ENCODE results near the gene MTFMT.

DNA sequence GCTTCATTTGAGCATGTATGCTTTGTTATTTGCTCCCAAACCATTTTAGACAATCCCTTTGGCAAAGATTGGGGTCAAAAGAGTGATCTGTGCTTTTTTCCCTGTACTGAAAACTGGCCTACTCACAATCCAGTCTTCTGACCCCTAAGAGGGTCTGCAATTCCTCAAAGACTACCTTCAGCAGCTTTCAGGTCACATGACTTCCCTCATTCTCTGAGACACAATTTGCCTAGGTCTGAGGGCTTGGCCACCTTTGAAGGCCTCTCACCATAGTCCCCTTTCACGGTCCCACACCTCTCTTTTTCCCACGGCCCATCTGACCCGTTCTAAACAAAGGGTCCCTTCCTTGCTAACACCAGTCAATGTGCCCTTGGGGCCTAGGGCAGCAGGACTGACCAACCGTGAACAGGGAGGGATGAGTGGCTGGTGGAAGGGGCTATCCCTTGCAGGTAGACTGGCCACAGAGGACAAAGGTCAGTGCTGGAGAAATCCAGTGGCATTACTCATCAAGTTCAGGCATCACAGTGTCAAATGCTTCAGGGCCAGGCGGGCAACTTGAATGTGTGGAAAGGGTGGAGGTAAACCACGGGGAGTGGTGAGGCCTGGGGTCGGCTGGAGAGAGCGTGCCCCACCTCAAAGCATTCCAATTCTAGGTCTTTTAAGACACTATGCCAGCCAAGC lies 27.6 kb upstream of the MTFMT start:
- TF ChIP-seq, protein P1, sequence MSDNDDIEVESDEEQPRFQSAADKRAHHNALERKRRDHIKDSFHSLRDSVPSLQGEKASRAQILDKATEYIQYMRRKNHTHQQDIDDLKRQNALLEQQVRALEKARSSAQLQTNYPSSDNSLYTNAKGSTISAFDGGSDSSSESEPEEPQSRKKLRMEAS (IDR thresholded peaks at IDR 0.05) = peak; percentile 35; the same call in 1 of the 2 replicates
- no peak for TF ChIP-seq RAD21 (IDR thresholded peaks at IDR 0.05; ENCODE audit: low read depth)
- TF ChIP-seq, protein P2, sequence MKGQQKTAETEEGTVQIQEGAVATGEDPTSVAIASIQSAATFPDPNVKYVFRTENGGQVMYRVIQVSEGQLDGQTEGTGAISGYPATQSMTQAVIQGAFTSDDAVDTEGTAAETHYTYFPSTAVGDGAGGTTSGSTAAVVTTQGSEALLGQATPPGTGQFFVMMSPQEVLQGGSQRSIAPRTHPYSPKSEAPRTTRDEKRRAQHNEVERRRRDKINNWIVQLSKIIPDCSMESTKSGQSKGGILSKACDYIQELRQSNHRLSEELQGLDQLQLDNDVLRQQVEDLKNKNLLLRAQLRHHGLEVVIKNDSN (IDR thresholded peaks at IDR 0.05) = peak; percentile 37; the same call in 1 of the 2 replicates

Measured in Ishikawa (cell line).